ENCODE data around the gene PXDN. TPM values are rescaled to one million over a fixed set of nuclear protein-coding genes. Genes with fewer than 3 reads are reported as not detected.
"Not testable (repeated sequence)": the region's sequence is repeated elsewhere in the genome, so short reads cannot be mapped to it uniquely, and the experiment has no call there.

The PXDN gene
- total RNA-seq, 2 donors from 2014 or later = 29.5 to 40.8 TPM

DNA sequence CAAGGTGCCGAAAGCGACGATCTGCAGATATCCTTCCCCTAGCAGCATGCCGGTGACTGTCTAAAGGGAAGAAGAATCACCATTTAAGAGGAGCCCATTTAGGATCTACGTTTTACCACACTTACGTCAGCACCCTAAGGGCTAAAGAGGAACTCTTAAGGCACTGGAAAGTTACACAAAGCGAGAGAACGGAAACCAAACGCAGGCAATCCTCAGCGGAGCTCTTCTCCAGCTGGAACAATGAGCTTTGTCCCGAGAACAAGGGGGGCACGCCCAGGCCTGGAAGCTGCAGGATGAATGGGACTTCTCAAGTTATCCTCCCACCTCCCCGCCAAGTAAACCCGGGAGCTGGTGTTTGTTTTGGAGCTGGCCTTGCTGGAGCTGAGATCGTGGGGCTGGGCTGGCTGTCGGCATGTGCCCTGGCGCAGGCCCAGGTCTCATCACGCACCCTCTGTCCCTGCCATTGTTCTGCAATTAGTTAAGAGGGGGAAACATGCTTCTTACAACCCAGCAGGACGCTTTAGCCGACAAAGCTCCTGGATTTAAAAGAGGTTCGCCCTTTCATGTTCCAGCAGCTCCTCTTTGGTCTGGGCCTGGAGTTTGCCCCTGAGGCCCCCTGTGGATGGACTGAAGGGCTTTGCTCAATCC is 36.4 kb downstream of the PXDN start:
- peak; percentile 69 for TF ChIP-seq POLR2AphosphoS5 (IDR thresholded peaks at IDR 0.05)
- TF ChIP-seq, protein P1, sequence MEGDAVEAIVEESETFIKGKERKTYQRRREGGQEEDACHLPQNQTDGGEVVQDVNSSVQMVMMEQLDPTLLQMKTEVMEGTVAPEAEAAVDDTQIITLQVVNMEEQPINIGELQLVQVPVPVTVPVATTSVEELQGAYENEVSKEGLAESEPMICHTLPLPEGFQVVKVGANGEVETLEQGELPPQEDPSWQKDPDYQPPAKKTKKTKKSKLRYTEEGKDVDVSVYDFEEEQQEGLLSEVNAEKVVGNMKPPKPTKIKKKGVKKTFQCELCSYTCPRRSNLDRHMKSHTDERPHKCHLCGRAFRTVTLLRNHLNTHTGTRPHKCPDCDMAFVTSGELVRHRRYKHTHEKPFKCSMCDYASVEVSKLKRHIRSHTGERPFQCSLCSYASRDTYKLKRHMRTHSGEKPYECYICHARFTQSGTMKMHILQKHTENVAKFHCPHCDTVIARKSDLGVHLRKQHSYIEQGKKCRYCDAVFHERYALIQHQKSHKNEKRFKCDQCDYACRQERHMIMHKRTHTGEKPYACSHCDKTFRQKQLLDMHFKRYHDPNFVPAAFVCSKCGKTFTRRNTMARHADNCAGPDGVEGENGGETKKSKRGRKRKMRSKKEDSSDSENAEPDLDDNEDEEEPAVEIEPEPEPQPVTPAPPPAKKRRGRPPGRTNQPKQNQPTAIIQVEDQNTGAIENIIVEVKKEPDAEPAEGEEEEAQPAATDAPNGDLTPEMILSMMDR (IDR thresholded peaks at IDR 0.05) = no peak
- no peak for TF ChIP-seq POLR2A (IDR thresholded peaks at IDR 0.05)
- Histone ChIP-seq H3K4me1 (replicated peaks) (peaks cover 11% of the 10 kb centered on the region), H3K27me3 (replicated peaks; ENCODE audit: insufficient read depth) (no peaks in the 10 kb centered on the region), H3K27ac (peak overlapping the region; percentile 49 to 69), H3K9me3 (no peaks in the 10 kb centered on the region), H3K36me3 (no peaks in the 10 kb centered on the region), H3K4me3 (no peak overlapping the region)
- 9% methylated on average over 21 of the region's 21 CpGs for WGBS
- peak; percentile 68 for DNase-seq (ENCODE audit: low spot score)
- intact Hi-C loops (cut with DNase I) = no loop called here

DNA sequence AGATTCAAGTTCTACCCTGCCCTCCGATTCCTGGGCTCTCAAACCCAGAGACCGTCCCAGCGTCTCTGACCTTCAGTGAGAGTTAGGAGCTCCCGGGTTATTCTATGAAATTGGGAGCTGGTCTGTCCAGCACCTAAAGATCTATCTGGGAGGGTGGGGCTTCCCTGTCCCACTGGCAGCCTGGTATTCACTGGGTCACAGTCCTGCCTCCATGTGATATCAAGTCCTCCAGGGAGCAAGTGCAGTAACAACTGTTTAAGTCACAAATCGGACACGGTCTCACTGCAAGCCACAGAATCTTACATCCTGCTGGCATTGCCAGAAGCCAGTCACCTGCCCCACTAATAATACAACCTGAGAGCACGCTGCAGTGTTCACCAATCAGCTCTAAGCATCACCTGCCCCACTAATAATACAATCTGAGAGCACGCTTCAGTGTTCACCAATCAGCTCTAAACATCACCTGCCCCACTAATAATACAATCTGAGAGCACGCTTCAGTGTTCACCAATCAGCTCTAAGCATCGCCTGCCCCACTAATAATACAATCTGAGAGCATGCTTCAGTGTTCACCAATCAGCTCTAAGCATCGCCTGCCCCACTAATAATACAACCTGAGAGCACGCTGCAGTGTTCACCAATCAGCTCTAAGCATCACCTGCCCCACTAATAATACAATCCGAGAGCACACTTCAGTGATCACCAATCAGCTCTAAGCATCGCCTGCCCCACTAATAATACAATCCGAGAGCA is 38.0 kb downstream of the PXDN start:
- H3K4me3 ChIP-seq; DNase-seq (ENCODE audit: low spot score); H3K36me3 ChIP-seq; H3K27me3 ChIP-seq (replicated peaks; ENCODE audit: insufficient read depth); H3K27ac ChIP-seq; H3K9me3 ChIP-seq; intact Hi-C loops (cut with DNase I): not testable (repeated sequence)
- WGBS = 71% methylated on average over 15 of the region's 15 CpGs
- H3K4me1 ChIP-seq (replicated peaks) = peaks cover 14% of the 10 kb centered on the region

DNA sequence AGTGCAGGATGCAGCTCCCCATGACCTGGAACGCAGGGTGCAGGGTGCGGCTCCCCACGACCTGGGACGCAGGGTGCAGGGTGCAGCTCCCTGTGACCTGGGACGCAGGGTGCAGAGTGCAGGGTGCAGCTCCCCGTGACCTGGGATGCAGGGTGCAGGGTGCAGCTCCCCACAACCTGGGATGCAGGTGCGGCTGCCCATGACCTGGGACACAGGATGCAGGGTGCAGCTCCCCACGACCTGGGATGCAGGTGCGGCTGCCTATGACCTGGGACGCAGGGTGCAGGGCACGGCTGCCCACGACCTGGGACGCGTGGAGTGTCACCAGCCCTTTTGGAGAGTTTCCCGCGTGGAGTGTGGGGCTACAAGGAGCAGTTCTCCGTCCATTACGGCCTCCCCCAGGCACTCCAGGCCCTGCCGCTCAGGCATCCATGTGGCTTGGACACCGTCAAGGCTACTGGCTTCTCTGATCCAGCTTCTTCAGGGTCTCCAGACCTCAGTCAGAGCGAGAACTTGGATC is 38.7 kb downstream of the PXDN start:
- whole genome bisulfite sequencing = 94% methylated on average over 21 of the region's 21 CpGs
- H3K4me1 ChIP-seq (replicated peaks) = peaks cover 14% of the 10 kb centered on the region
- intact Hi-C loops (cut with DNase I) = no loop called here
- DNase-seq (ENCODE audit: low spot score) = no peak
- H3K9me3 ChIP-seq = no peaks in the 10 kb centered on the region
- TF ChIP-seq, protein P1 (IDR thresholded peaks at IDR 0.05) = no peak
- TF ChIP-seq POLR2AphosphoS5 (IDR thresholded peaks at IDR 0.05) (no peak), POLR2A (IDR thresholded peaks at IDR 0.05) (no peak)
- H3K27ac ChIP-seq = no peak overlapping the region
- H3K27me3 ChIP-seq (replicated peaks; ENCODE audit: insufficient read depth) = no peaks in the 10 kb centered on the region
- no peak overlapping the region for H3K4me3 ChIP-seq
- no peaks in the 10 kb centered on the region for H3K36me3 ChIP-seq

DNA sequence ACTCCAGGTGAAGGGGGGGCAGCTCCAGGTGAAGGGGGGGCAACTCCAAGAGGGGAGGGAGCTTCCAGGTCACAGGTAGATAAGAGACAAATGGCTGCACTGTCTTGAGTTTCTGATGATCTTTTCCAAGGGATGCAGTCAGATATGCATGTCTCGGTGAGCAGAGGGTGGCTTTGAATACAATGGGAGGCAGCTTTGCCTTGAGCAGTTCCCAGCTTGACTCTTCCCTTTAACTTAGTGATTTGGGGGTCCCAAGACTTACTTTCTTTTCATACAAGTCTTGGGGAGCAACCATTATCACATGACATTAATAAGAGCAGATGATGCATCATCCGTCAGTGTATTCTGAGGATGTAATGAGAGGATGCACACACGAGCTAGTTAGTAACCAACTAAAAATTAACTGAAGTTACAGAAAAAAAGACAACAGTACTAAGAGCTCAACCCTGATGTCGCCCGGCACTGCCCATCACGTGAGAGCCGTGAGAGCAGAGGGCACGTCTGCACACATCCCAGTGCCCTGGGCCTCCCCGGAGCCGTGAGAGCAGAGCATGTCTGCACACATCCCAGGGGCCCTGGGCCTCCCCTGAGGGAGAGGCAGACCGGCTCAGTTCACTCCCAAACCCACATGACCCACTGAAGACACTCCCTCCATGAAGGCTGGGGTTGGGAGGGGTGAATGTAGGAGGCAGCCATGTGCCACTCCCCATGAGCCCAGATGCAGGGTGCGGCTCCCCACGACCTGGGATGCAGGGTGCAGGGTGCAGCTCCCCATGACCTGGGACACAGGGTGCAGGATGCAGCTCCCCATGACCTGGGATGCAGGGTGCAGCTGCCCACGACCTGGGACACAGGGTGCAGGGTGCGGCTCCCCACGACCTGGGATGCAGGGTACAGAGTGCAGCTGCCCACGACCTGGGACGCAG is 39.4 kb downstream of the PXDN start:
- intact Hi-C loops (cut with DNase I) = no loop called here
- no peak overlapping the region for H3K27ac ChIP-seq
- H3K9me3 ChIP-seq = no peaks in the 10 kb centered on the region
- DNase-seq (ENCODE audit: low spot score) = no peak
- peaks cover 14% of the 10 kb centered on the region for H3K4me1 ChIP-seq (replicated peaks)
- H3K36me3 ChIP-seq = no peaks in the 10 kb centered on the region
- no peaks in the 10 kb centered on the region for H3K27me3 ChIP-seq (replicated peaks; ENCODE audit: insufficient read depth)
- 74% methylated on average over 18 of the region's 18 CpGs for WGBS
- TF ChIP-seq, protein P1 (IDR thresholded peaks at IDR 0.05) = no peak
- TF ChIP-seq POLR2A (IDR thresholded peaks at IDR 0.05) = no peak
- no peak for TF ChIP-seq POLR2AphosphoS5 (IDR thresholded peaks at IDR 0.05)
- H3K4me3 ChIP-seq = no peak overlapping the region

DNA sequence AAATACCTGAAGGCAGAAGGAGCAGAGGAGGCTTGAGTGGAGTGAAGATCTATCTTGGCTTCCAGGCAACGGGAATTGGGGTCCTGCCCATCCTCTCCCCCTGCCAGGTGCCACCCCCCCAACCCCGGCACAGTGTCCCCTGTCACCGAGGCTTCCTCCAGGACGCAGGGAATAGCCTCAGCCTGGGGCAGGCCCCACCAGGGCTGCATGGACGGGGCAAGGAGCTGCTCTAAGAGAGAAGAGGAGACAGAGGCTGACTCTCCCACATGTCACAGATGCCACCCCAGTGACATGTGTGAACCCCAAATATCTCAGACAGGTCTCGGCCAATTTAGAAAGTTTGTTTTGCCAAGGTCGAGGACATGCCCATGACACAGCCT is 42.1 kb downstream of the PXDN start:
- 81% methylated on average over 7 of the region's 7 CpGs for WGBS
- Histone ChIP-seq H3K27ac (peak overlapping the region in 1 of 2 donors; percentile 44), H3K9me3 (no peaks in the 10 kb centered on the region), H3K4me3 (no peak overlapping the region), H3K27me3 (replicated peaks; ENCODE audit: insufficient read depth) (no peaks in the 10 kb centered on the region), H3K4me1 (replicated peaks) (peaks cover 2% of the 10 kb centered on the region), H3K36me3 (no peaks in the 10 kb centered on the region)
- intact Hi-C loops (cut with DNase I) = no loop called here
- no peak for DNase-seq (ENCODE audit: low spot score)
- TF ChIP-seq POLR2AphosphoS5 (IDR thresholded peaks at IDR 0.05) (peak; percentile 0), POLR2A (IDR thresholded peaks at IDR 0.05) (no peak)
